Prostate gland (tissue), 2 donors: Measurements from ENCODE around the gene CRYBA2.

Experiments
- POLR2AphosphoS5 ChIP-seq: sonication (generic); formaldehyde crosslinking; IDR thresholded peaks from one replicate; pipeline ENCODE4 v1.6.1; 2017; ENCODE audit warnings: antibody characterized with exemption
- TF ChIP-seq, protein P1 (sequence below), 4 experiments: fragments of 200-600 bp in 2 of 4; fragments of 450-650 bp in 2 of 4; sonication (generic) in 2 of 4; IDR thresholded peaks; 1 replicate in 3 of 4; 2 replicates in 1 of 4; pipeline ENCODE4 v1.5.1; 2016 to 2019; ENCODE audit warnings: antibody characterized with exemption in 4 of 4, mild to moderate bottlenecking in 2 of 4, moderate library complexity in 2 of 4

DNA sequence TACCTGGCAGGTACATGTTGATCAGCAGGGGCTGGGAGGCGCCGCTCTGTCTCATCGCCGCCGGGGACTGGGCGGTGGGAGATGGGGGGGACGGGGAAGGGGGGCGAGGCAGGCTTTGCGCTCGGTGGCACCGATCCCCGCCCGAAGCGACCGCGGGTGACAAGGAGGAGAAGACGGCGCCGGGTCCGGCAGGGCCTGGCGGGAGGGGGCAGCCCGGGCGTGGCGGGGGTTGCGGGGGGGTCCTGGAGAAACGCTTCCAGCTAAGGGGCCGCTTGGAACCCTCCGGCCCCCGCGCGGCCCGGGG is 8.2 kb downstream of the CRYBA2 start, which contains the start of gene FEV:
- TF ChIP-seq, protein P1, sequence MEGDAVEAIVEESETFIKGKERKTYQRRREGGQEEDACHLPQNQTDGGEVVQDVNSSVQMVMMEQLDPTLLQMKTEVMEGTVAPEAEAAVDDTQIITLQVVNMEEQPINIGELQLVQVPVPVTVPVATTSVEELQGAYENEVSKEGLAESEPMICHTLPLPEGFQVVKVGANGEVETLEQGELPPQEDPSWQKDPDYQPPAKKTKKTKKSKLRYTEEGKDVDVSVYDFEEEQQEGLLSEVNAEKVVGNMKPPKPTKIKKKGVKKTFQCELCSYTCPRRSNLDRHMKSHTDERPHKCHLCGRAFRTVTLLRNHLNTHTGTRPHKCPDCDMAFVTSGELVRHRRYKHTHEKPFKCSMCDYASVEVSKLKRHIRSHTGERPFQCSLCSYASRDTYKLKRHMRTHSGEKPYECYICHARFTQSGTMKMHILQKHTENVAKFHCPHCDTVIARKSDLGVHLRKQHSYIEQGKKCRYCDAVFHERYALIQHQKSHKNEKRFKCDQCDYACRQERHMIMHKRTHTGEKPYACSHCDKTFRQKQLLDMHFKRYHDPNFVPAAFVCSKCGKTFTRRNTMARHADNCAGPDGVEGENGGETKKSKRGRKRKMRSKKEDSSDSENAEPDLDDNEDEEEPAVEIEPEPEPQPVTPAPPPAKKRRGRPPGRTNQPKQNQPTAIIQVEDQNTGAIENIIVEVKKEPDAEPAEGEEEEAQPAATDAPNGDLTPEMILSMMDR (IDR thresholded peaks at IDR 0.05) = no peak
- TF ChIP-seq POLR2AphosphoS5 = no peak
